ENCODE data around the gene OTUD3. TPM values are rescaled to one million over a fixed set of nuclear protein-coding genes. Genes with fewer than 3 reads are reported as not detected.

The OTUD3 gene
- total and polyA plus RNA-seq, 9 of the 15 experiments (the other 6 are each of a cell fraction or from before 2014, with no cell fraction given): 2.0 to 16.6 (median 11.0) TPM

- TF ChIP-seq ARID1B (IDR thresholded peaks at IDR 0.05) (peak; percentile 99), NFE2 (IDR thresholded peaks at IDR 0.05; ENCODE audit: low read depth) (peak; percentile 79), ZNF512 (tag; IDR thresholded peaks at IDR 0.05) (no peak), ZNF830 (CRISPR knock-in tag; IDR thresholded peaks at IDR 0.05) (no peak), E2F1 (CRISPR knock-in tag; IDR thresholded peaks at IDR 0.05) (no peak), NUFIP1 (IDR thresholded peaks at IDR 0.05; ENCODE audit: partially characterized antibody) (no peak), HINFP (tag; conservative IDR thresholded peaks at IDR 0.05; ENCODE audit: low read depth) (no peak), TAF7 (tag; IDR thresholded peaks at IDR 0.05) (no peak), ARID3A (IDR thresholded peaks at IDR 0.05; ENCODE audit: borderline replicate concordance, low read depth, low read length) (no peak), TOE1 (IDR thresholded peaks at IDR 0.05; ENCODE audit: borderline replicate concordance) (peak; percentile 40; the same call in 1 of the 2 replicates), TOE1 (CRISPR knock-in tag; IDR thresholded peaks at IDR 0.05; ENCODE audit: borderline replicate concordance, low read depth) (no peak), ZNF316 (IDR thresholded peaks at IDR 0.05) (no peak), PHF8 (IDR thresholded peaks at IDR 0.05; ENCODE audit: borderline replicate concordance, low read length) (no peak), RFX7 (CRISPR knock-in tag; IDR thresholded peaks at IDR 0.05) (no peak), CLOCK (CRISPR knock-in tag; IDR thresholded peaks at IDR 0.05; ENCODE audit: borderline replicate concordance) (no peak), RB1 (IDR thresholded peaks at IDR 0.05; ENCODE audit: low read depth) (no peak), NR3C1 (CRISPR knock-in tag; IDR thresholded peaks at IDR 0.05) (no peak), ZNF3 (CRISPR knock-in tag; IDR thresholded peaks at IDR 0.05) (no peak), ZNF740 (CRISPR knock-in tag; IDR thresholded peaks at IDR 0.05) (no peak), ZNF740 (tag; IDR thresholded peaks at IDR 0.05) (no peak)
Observed at GRCh38 chr1:19869929-19870328, 12.3 kb upstream of the OTUD3 start (continued).
